Measurements from ENCODE around the gene RFT1. TPM values are rescaled to one million over a fixed set of nuclear protein-coding genes. Genes with fewer than 3 reads are reported as not detected.
"Not testable (repeated sequence)": the region's sequence is repeated elsewhere in the genome, so short reads cannot be mapped to it uniquely, and the experiment has no call there.

The RFT1 gene
- total RNA-seq, 1 experiment from 2014 or later = 26.8 TPM

- peak; percentile 43 for DNase-seq (ENCODE audit: extremely low read depth, low read depth)
Observed at GRCh38 chr3:53072653-53073552, 57.3 kb downstream of the RFT1 start.

DNA sequence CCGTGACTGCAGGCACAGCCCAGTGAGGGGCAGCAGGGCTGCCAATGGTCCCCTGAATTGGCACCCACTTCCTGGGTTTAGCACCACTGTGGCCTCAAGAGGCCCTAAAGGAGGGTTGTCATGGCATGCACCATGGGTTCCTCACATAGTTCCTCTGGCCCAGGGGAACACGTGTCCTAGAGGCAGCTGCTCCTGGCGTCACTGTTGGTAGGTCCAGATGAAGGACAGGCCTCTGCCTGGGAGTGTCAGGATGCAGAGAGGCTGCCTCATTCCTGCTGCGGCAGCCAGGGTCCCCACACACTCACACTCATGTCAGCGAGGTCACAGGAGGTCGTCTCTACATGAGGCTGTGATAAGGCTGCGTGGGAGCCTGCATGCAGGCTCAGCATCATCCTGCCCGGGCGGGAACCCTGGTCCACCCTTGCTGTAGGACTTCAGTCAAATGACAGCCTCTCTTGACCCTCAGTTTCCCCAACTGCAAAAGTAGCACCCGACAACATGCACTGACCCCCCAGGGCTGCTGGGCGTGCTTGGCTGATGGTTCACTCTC is 58.3 kb downstream of the RFT1 start:
- DNase-seq (ENCODE audit: extremely low read depth, low read depth) = no peak

- no peak for DNase-seq (ENCODE audit: extremely low read depth, low read depth)
Observed at GRCh38 chr3:53069422-53070068, 60.7 kb downstream of the RFT1 start.

DNA sequence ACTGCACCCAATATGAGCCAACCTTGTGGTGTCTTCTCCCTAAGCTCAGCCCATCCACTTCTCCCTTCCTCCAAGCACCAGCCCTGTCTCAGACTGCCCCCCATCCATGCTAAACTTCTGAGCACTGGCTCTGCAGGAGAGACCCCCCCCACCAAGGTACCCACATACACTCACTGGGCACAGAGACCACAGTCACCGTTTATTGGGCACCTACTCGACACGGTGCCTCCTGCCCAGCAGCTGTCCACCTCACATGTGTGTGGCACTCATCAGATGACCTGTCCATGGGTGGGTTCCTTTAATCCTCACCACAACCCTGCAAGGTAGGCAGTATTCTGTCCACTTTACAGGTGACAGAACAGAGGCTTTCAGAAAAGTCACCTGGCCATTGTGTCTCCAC is 62.1 kb downstream of the RFT1 start:
- no peak for DNase-seq (ENCODE audit: extremely low read depth, low read depth)

DNA sequence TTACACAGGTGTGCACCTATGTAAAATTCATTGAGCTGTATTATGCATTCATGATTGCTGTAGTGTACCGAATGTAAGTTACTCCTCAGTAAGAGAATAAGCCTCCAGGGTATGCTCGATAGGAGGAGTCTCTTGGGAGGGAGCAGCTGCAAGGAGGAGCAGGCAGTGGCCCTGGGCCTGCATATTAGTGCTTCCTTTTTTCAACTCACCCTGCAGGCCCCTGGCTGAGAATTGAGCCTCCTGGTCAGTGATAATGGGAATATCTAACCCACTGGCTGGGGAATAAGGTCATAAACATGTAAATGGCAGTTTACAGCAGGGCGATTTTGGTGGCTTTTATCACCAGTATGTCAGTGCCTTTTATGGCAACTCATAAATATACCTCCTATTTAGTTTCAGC is 62.7 kb downstream of the RFT1 start:
- DNase-seq (ENCODE audit: extremely low read depth, low read depth) = no peak

GRCh38 chr3:53065841-53066480 is 64.3 kb downstream of the RFT1 start:
- no peak for DNase-seq (ENCODE audit: extremely low read depth, low read depth)

- no peak for DNase-seq (ENCODE audit: extremely low read depth, low read depth)
Observed at GRCh38 chr3:53062905-53063304, 67.3 kb downstream of the RFT1 start.

DNA sequence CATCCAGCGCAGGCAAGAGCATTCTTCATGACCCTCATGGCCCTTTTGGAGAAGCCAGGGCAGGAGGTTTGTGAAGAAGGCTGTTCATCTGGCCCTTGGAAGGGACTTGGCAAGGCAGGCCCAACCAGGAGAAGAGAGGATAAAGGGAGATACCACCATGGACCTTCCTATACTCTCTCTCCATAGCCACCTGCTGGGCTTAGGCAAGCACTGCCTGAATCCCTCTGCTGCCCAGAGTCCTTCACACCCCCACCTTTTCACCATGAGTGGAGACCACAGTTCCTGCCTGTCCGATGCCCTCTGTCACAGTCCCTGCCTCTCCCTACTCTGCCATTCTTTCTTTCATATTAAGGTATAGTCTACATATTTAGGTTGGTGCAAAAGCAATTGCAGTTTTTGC is 73.8 kb downstream of the RFT1 start:
- no peak for DNase-seq (ENCODE audit: extremely low read depth, low read depth)

DNA sequence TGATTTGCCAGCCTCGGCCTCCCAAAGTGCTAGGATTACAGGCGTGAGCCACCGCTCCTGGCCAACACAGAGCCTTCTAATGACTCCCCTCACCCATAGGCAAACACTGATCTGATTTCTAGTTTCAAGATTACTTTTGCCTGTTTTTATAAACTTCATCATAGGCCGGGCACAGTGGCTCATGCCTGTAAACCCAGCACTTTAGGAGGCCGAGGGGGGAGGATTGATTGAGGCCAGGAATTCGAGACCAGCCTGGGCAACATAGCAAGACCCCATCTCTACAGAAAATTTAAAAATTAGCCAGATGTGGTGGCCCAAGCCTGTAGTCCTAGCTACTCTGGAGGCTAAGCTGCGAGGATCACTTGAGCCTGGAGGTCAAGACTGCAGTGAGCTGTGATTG is 76.0 kb downstream of the RFT1 start:
- not testable (repeated sequence) for DNase-seq (ENCODE audit: extremely low read depth, low read depth)

- no peak for DNase-seq (ENCODE audit: extremely low read depth, low read depth)
Observed at GRCh38 chr3:53051929-53052328, 78.3 kb downstream of the RFT1 start.

DNA sequence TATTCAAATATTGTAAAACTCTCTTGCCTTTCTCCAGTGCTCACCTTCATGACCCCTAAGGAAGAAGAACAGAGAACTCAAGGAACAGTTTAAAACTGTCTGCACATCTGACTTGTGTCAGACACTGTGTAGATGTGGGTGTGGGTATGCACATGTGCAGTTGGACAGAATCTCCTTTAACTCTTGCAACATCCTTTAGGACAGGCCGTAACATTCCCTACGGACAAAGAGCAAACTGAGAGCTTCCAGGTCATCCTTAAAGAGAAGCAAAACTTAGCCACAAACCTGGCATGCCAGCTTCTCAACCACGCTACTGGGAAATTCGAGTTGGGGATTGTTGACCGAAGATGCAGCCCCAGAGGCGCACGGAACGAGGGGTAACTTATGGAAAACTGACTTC is 80.2 kb downstream of the RFT1 start:
- no peak for DNase-seq (ENCODE audit: extremely low read depth, low read depth)

DNA sequence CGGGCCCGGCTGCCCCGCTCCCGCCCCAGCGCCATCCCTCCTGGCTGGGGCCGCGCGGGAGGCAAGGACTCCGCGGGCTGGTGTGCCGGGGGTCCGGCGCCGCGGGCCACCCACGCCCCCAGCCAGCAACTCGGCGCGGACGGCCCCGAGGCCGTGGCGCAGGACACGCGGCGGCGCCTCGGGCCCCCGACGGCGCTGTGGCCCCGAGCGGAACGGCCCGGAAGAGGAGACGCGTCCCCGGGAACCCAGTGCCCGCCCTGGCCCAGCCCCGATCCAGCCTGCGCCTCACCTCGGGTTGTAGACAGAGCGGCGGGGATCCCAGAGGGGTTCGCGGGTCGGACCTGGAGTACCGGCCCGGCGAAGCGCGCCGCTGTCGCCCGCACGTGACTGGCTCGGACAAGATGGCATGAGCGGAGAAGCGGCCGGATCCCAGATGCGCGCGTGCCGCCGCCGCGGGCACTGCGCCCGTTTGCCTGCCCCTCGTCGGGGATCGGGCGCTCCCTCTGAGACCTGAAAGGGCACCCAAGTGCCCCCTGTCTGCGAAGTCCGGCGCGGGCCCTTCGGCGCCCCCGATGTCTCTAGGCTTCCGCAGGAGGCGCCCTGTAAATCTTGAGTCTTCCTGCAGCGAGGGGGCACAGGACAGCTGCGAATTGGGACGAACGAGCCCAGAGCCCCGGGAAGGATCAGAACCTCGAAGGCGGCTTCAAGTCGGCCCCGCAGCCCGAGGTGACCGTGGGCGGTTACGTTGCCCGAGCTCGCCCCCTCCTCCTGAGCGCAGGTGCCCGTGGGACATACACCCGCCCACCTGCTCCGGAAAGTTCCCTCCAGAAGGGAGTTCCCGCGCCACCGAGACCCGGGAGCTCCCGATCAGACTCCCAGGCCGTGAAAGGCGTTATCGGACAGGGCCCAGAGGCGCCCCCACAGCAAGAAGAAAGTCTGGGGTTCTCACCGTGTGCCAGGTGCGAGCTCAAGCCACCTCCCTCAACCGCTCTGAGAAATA is 83.8 kb downstream of the RFT1 start:
- DNase-seq (ENCODE audit: extremely low read depth, low read depth) = peak; percentile 11

GRCh38 chr3:53045518-53046170 is 84.6 kb downstream of the RFT1 start, which contains the start of gene SFMBT1:
Gene SFMBT1, minus strand, starts transcription at chr3:53046073. Its CDS starts 76,945 bp downstream, at chr3:52969128.
- peak; percentile 50 for DNase-seq (ENCODE audit: extremely low read depth, low read depth)

- peak; percentile 47 for DNase-seq (ENCODE audit: extremely low read depth, low read depth)
Observed at GRCh38 chr3:53044711-53045517, 85.3 kb downstream of the RFT1 start.

- no peak for DNase-seq (ENCODE audit: extremely low read depth, low read depth)
Observed at GRCh38 chr3:53044371-53044710, 85.9 kb downstream of the RFT1 start.

DNA sequence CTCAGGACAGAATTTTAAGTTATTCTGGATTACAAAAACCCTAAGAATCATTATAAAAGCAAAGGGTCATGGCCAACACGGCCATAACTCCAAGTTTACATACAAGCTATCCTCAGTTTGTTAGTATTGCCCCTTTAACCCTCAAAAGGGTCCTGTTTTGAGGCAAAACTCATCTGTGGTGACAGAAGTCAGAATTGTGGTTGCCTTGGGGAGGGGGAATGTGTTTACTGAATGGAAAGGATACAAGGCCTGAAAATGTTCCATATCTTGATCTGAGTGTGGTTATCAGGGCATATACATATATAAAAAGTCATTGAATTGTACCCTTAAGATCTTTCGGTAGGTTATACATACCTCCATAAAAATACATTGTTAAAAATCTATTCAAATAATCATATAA is 86.5 kb downstream of the RFT1 start:
- no peak for DNase-seq (ENCODE audit: extremely low read depth, low read depth)

DNA sequence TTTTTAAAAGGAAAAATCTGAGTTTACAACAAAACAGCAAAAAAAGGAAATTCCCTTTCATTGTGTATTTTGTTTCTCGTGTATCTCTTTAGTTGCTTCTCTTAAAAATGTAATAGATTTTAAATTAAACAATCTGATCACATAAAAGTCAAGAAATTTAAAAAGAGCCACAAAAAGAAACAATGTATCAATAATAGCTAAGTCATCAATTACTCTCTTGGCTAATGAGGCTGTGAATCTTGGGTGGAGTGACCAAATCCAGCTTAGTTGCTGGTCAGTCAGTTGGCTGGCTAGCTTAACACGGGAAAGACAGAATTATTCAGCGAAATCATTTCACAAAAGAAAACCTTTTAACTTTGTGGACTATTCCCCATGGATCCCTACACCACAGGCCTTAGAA is 87.6 kb downstream of the RFT1 start:
- DNase-seq (ENCODE audit: extremely low read depth, low read depth) = no peak

DNA sequence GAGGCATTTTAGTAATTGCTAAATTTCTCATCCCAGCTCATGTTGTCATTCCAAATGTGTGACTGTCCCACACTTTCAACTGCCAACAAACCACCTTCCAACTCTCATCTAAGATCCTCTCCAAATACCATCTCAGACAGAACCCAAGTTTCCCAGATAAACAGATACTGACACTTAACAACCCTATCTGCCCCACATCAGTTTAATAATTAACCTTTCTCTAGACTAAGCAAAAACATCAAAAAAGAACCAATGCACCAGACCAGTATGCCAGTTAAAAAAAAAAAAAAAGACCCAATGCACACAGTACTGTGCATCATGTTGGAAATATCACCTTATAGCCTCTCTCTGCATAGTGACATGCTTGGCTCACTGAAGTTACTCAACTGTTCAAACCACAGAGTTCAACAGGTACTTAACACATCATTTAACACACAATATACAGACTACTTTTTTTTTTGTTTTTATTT is 89.8 kb downstream of the RFT1 start:
- DNase-seq (ENCODE audit: extremely low read depth, low read depth) = no peak

- DNase-seq (ENCODE audit: extremely low read depth, low read depth) = no peak
Observed at GRCh38 chr3:53039376-53039752, 90.9 kb downstream of the RFT1 start.

Measured in NCI-H460 (cell line).